Suprapubic skin (tissue), 4 donors: Measurements from ENCODE around the gene TEAD1.

Experiments used
- CTCF ChIP-seq, 2 donors: fragments of 200-600 bp in 1 of 2; fragments of 450-650 bp in 1 of 2; sonication (generic) in 1 of 2; IDR thresholded peaks; one replicate each; pipeline ENCODE4 v1.5.1; 2016 to 2019; ENCODE audit warnings: antibody characterized with exemption in 2 of 2, mild to moderate bottlenecking in 1 of 2, moderate library complexity in 1 of 2
- POLR2A ChIP-seq, 2 donors: fragments of 450-650 bp; IDR thresholded peaks; one replicate each; pipeline ENCODE4 v1.6.1; 2017; ENCODE audit warnings: antibody characterized with exemption in 2 of 2, mild to moderate bottlenecking in 2 of 2, moderate library complexity in 2 of 2
- POLR2AphosphoS5 ChIP-seq, 3 donors: sonication (generic); formaldehyde crosslinking; IDR thresholded peaks; one replicate each; pipeline ENCODE4 v1.6.1; 2017; ENCODE audit warnings: antibody characterized with exemption in 3 of 3

DNA sequence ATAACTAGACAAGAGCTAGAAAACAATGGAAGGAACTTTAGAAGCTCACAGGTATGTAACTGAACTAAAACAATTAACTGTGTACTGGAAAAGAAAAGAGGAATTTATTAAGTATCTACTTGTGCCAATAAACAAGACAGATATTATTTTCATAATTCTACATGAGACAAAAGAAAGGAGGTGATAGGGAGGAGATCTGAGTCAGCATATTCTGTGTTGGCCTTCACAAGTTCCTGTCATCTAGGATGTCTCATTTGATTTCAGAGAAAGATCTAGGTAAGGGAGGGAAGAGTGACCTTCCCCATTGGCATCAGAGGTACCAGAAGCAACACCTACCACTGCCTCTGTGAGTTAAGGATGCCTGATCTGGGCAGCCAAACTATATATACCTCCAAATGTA lies 34.8 kb upstream of the TEAD1 start:
- TF ChIP-seq CTCF (IDR thresholded peaks at IDR 0.05): no peak
- no peak for TF ChIP-seq POLR2A (IDR thresholded peaks at IDR 0.05)
- no peak for TF ChIP-seq POLR2AphosphoS5 (IDR thresholded peaks at IDR 0.05)
